ENCODE results near the gene ARHGAP26. TPM values are rescaled to one million over a fixed set of nuclear protein-coding genes. Genes with fewer than 3 reads are reported as not detected.
"Not testable (repeated sequence)": the region's sequence is repeated elsewhere in the genome, so short reads cannot be mapped to it uniquely, and the experiment has no call there.

The ARHGAP26 gene
- total and polyA plus RNA-seq, 2 of the 4 experiments (the other 2 are of a cell fraction) = 0.54 to 0.56 TPM

- H3K36me3 ChIP-seq (ENCODE audit: control insufficient read depth, insufficient read depth, low read length); H2BK15ac ChIP-seq (ENCODE audit: low read depth, low read length); H3K18ac ChIP-seq (ENCODE audit: low read depth, low read length); H3K4ac ChIP-seq (ENCODE audit: low read depth, low read length); CTCF ChIA-PET; H3K27me3 ChIP-seq (ENCODE audit: control insufficient read depth, insufficient read depth, low read length); H4K20me1 ChIP-seq (ENCODE audit: insufficient read depth, low read length); H3K9ac ChIP-seq (ENCODE audit: low read depth, low read length); H2BK20ac ChIP-seq (ENCODE audit: low read depth, low read length); DNase-seq; H2AK9ac ChIP-seq (replicated peaks; ENCODE audit: low read depth, low read length, poor library complexity); H3K4me1 ChIP-seq (ENCODE audit: control insufficient read depth, insufficient read depth, low read length); H4K5ac ChIP-seq (ENCODE audit: low read depth, low read length); H4K91ac ChIP-seq (ENCODE audit: insufficient read depth, low read depth, low read length); H3K4me2 ChIP-seq (ENCODE audit: low read depth, low read length); H4K8ac ChIP-seq (ENCODE audit: low read depth in 2 of 2, low read length in 2 of 2); BruUV-seq (replicated peaks); dilution Hi-C loops (cut with HindIII; ENCODE audit: low sequenced_read_pairs, unreplicated experiment); POLR2A ChIA-PET (ENCODE audit: unreplicated experiment); H3K9me1 ChIP-seq (ENCODE audit: insufficient read depth, low read length); H3K23ac ChIP-seq (ENCODE audit: low read depth, low read length); H3K27ac ChIP-seq (ENCODE audit: insufficient read depth, low read length); H3K4me3 ChIP-seq (ENCODE audit: insufficient read depth, low read depth, low read length); H2BK5ac ChIP-seq (ENCODE audit: low read depth, low read length, poor library complexity, severe bottlenecking); ATAC-seq (ENCODE audit: low read depth); H3K14ac ChIP-seq (replicated peaks; ENCODE audit: low read depth, low read length); H2BK120ac ChIP-seq (ENCODE audit: low read depth, low read length); H2AFZ ChIP-seq (replicated peaks; ENCODE audit: low read length, poor library complexity); H3K79me1 ChIP-seq (ENCODE audit: low read depth in 1 of 2, low read length in 2 of 2); H3K9me3 ChIP-seq (ENCODE audit: control insufficient read depth, insufficient read depth, low read length); H2AK5ac ChIP-seq (ENCODE audit: low read depth, low read length); H3K56ac ChIP-seq (ENCODE audit: extremely low read depth, insufficient read depth, low read length): not testable (repeated sequence)
- in situ Hi-C loops (cut with MboI; ENCODE audit: low sequenced_read_pairs) = loop anchor here (25.0 kb wide), 1 partner anchor 1187 kb away; no protein-coding TSS in a partner anchor
- no CpG with 5 or more reads among the region's 1 CpG for WGBS, 2 experiments (ENCODE audit: extremely low coverage in 2 of 2, insufficient read length in 1 of 2)
- intact Hi-C loops (cut with micrococcal nuclease) = loop anchor here (5.0 kb wide), 1 partner anchor 402 kb away; the partner anchor contains the start of gene NR3C1
Measured at GRCh38 chr5:143000551-143000950, 230.4 kb downstream of the ARHGAP26 start.
